HEK293 (cell line): Measurements from ENCODE around the gene PTPRN2.

ENCODE experiments used
- CTCF ChIA-PET: fragments of 350-600 bp; formaldehyde crosslinking; extraction: SDS; loops from one replicate; lab custom pipeline; 2021; ENCODE audit warnings: antibody characterized with exemption; lab: Yijun Ruan, JAX
- POLR2A ChIA-PET: fragments of 300-600 bp; formaldehyde crosslinking; extraction: SDS; loops from one replicate; lab custom pipeline; 2020; ENCODE audit warnings: antibody characterized with exemption, inconsistent platforms; lab: Yijun Ruan, JAX
- H3K27ac ChIP-seq: fragments of 200-500 bp; sonication (Bioruptor generic); 2 replicates; pipeline ENCODE4 v1.5.1; 2014; ENCODE audit warnings: low read depth, low read length, control low read depth, inconsistent platforms; ENCODE audit errors: extremely low read depth
- H3K36me3 ChIP-seq, 2 experiments: fragments of 200-500 bp in 1 of 2; sonication (Bioruptor generic) in 1 of 2; 1 replicate in 1 of 2; 2 replicates in 1 of 2; pipeline ENCODE4 v1.5.1; 2014 to 2017; ENCODE audit warnings: inconsistent platforms in 2 of 2, low read length in 2 of 2; ENCODE audit not compliant: control insufficient read depth in 2 of 2, insufficient read depth in 1 of 2
- H3K4me1 ChIP-seq: fragments of 200-500 bp; sonication (Bioruptor generic); 2 replicates; pipeline ENCODE4 v1.5.1; 2014; ENCODE audit warnings: mild to moderate bottlenecking, low read length, inconsistent platforms; ENCODE audit not compliant: control insufficient read depth, insufficient read depth
- H3K4me3 ChIP-seq: 2 replicates; pipeline ENCODE4 v1.5.1; 2011; ENCODE audit warnings: low read depth, mild to moderate bottlenecking, control low read depth, low read length, moderate library complexity
- H3K9me3 ChIP-seq: fragments of 200-500 bp; sonication (Bioruptor generic); 2 replicates; pipeline ENCODE4 v1.5.1; 2014; ENCODE audit warnings: low read depth, low read length, inconsistent platforms; ENCODE audit not compliant: control insufficient read depth, insufficient read depth
- GLIS2 ChIP-seq: fragments of 450-650 bp; formaldehyde crosslinking; IDR thresholded peaks from 2 replicates; pipeline ENCODE4 v1.5.1; 2016; ENCODE audit warnings: missing biosample characterization, missing genetic modification characterization
- IKZF3 ChIP-seq: fragments of 450-650 bp; IDR thresholded peaks from 2 replicates; pipeline ENCODE4 v1.5.0; 2018; ENCODE audit warnings: missing biosample characterization, mild to moderate bottlenecking, missing genetic modification characterization, moderate library complexity
- KLF1 ChIP-seq: fragments of 450-650 bp; formaldehyde crosslinking; IDR thresholded peaks from 2 replicates; pipeline ENCODE4 v1.5.1; 2016; ENCODE audit warnings: missing biosample characterization, missing genetic modification characterization
- KLF9 ChIP-seq: fragments of 450-650 bp; formaldehyde crosslinking; IDR thresholded peaks from 2 replicates; pipeline ENCODE4 v1.5.1; 2016; ENCODE audit warnings: missing biosample characterization, missing genetic modification characterization, low read depth
- OSR2 ChIP-seq: fragments of 450-650 bp; formaldehyde crosslinking; IDR thresholded peaks from 2 replicates; pipeline ENCODE4 v1.5.1; 2016; ENCODE audit warnings: missing biosample characterization, missing genetic modification characterization
- PRDM1 ChIP-seq: fragments of 450-650 bp; formaldehyde crosslinking; IDR thresholded peaks from 2 replicates; pipeline ENCODE4; 2016; ENCODE audit warnings: missing biosample characterization, missing genetic modification characterization
- REPIN1 ChIP-seq: fragments of 450-650 bp; formaldehyde crosslinking; IDR thresholded peaks from 2 replicates; pipeline ENCODE4 v1.5.1; 2017; ENCODE audit warnings: missing biosample characterization, missing genetic modification characterization, low read depth
- WT1 ChIP-seq: fragments of 450-650 bp; formaldehyde crosslinking; IDR thresholded peaks from 2 replicates; pipeline ENCODE4 v1.5.1; 2016; ENCODE audit warnings: missing biosample characterization, missing genetic modification characterization
- ZBTB20 ChIP-seq: fragments of 450-650 bp; formaldehyde crosslinking; IDR thresholded peaks from 2 replicates; pipeline ENCODE4 v1.5.1; 2016; ENCODE audit warnings: missing biosample characterization, missing genetic modification characterization
- ZFP37 ChIP-seq: fragments of 450-650 bp; formaldehyde crosslinking; IDR thresholded peaks from 2 replicates; pipeline ENCODE4 v1.5.1; 2016; ENCODE audit warnings: missing biosample characterization, missing genetic modification characterization
- ZFP41 ChIP-seq: fragments of 450-650 bp; formaldehyde crosslinking; IDR thresholded peaks from 2 replicates; pipeline ENCODE4 v1.5.1; 2016; ENCODE audit warnings: missing biosample characterization, missing genetic modification characterization, borderline replicate concordance
- ZNF175 ChIP-seq: fragments of 450-650 bp; formaldehyde crosslinking; IDR thresholded peaks from 2 replicates; pipeline ENCODE4 v1.5.1; 2016; ENCODE audit warnings: missing biosample characterization, missing genetic modification characterization
- ZNF184 ChIP-seq: fragments of 450-650 bp; IDR thresholded peaks from 2 replicates; pipeline ENCODE4 v1.5.1; 2018; ENCODE audit warnings: missing biosample characterization, mild to moderate bottlenecking, missing genetic modification characterization
- ZNF223 ChIP-seq: fragments of 450-650 bp; formaldehyde crosslinking; IDR thresholded peaks from 2 replicates; pipeline ENCODE4 v1.5.1; 2016; ENCODE audit warnings: missing biosample characterization, missing genetic modification characterization
- ZNF248 ChIP-seq: fragments of 450-650 bp; formaldehyde crosslinking; IDR thresholded peaks from 2 replicates; pipeline ENCODE4 v1.5.1; 2017; ENCODE audit warnings: missing biosample characterization, missing genetic modification characterization
- ZNF335 ChIP-seq: fragments of 450-650 bp; formaldehyde crosslinking; conservative IDR thresholded peaks from 2 replicates; pipeline ENCODE4 v1.5.1; 2016; ENCODE audit warnings: missing biosample characterization, missing genetic modification characterization
- ZNF426 ChIP-seq: fragments of 450-650 bp; formaldehyde crosslinking; IDR thresholded peaks from 2 replicates; pipeline ENCODE4 v1.5.1; 2017; ENCODE audit warnings: missing biosample characterization, missing genetic modification characterization, mild to moderate bottlenecking, inconsistent platforms, moderate library complexity
- ZNF529 ChIP-seq: fragments of 450-650 bp; formaldehyde crosslinking; IDR thresholded peaks from 2 replicates; pipeline ENCODE4 v1.5.1; 2017; ENCODE audit warnings: missing genetic modification characterization, missing biosample characterization; ENCODE audit not compliant: insufficient replicate concordance
- ZNF600 ChIP-seq: fragments of 450-650 bp; formaldehyde crosslinking; IDR thresholded peaks from 2 replicates; pipeline ENCODE4 v1.5.1; 2016; ENCODE audit warnings: missing biosample characterization, missing genetic modification characterization
- ZNF623 ChIP-seq: fragments of 450-650 bp; formaldehyde crosslinking; IDR thresholded peaks from 2 replicates; pipeline ENCODE4 v1.5.1; 2016; ENCODE audit warnings: missing biosample characterization, missing genetic modification characterization
- ZNF670 ChIP-seq: fragments of 450-650 bp; formaldehyde crosslinking; IDR thresholded peaks from 2 replicates; pipeline ENCODE4 v1.5.1; 2016; ENCODE audit warnings: missing biosample characterization, missing genetic modification characterization, low read depth
- ZNF701 ChIP-seq: fragments of 450-650 bp; formaldehyde crosslinking; IDR thresholded peaks from 2 replicates; pipeline ENCODE4 v1.5.1; 2016; ENCODE audit warnings: missing biosample characterization, missing genetic modification characterization
- ZNF776 ChIP-seq: fragments of 450-650 bp; formaldehyde crosslinking; IDR thresholded peaks from 2 replicates; pipeline ENCODE4 v1.5.0; 2017; ENCODE audit warnings: missing biosample characterization, missing genetic modification characterization, borderline replicate concordance
- ZSCAN16 ChIP-seq: fragments of 450-650 bp; formaldehyde crosslinking; IDR thresholded peaks from 2 replicates; pipeline ENCODE4 v1.5.1; 2016; ENCODE audit warnings: missing biosample characterization, missing genetic modification characterization
- TF ChIP-seq, protein P1 (sequence below): fragments of 450-650 bp; formaldehyde crosslinking; IDR thresholded peaks from 2 replicates; pipeline ENCODE4 v1.5.1; 2017; ENCODE audit warnings: missing biosample characterization, mild to moderate bottlenecking, missing genetic modification characterization, moderate library complexity
- TF ChIP-seq, protein P2 (sequence below): fragments of 450-650 bp; formaldehyde crosslinking; IDR thresholded peaks from 2 replicates; pipeline ENCODE4 v1.5.1; 2017; ENCODE audit warnings: missing biosample characterization, missing genetic modification characterization
- TF ChIP-seq, protein P3 (sequence below): fragments of 450-650 bp; formaldehyde crosslinking; conservative IDR thresholded peaks from 2 replicates; pipeline ENCODE4 v1.5.1; 2016; ENCODE audit warnings: low read depth, missing biosample characterization, missing genetic modification characterization
- TF ChIP-seq, protein P4 (sequence below): fragments of 450-650 bp; formaldehyde crosslinking; IDR thresholded peaks from 2 replicates; pipeline ENCODE4 v1.5.1; 2016; ENCODE audit warnings: missing biosample characterization, missing genetic modification characterization
- TF ChIP-seq, protein P5 (sequence below): fragments of 450-650 bp; formaldehyde crosslinking; IDR thresholded peaks from 2 replicates; pipeline ENCODE4 v1.5.1; 2017; ENCODE audit warnings: missing biosample characterization, missing genetic modification characterization

Gene PTPRN2

DNA sequence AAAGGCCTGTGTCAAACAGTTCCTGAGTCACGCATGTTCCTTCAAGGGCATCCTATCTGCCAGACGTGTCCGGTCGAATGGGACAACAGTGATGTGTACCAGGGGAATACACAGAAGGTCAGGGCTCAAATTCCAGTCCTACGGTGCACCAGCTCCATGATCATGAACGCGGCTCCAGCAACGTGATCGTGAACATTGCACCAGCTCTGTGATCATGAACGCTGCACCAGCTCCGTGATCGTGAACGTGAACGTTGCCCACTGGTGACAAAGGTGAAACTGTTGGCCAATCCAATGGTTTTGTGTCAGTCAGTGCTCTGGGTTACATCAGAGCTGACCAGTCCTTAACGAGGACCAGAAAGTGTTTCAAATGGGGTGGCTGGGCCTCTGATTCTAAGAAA lies 4.3 kb upstream of the PTPRN2 start:
- ChIA-PET CTCF (no interaction called here), POLR2A (no interaction called here)
- Histone ChIP-seq H3K27ac (no peak overlapping the region), H3K36me3 (no peaks in the 10 kb centered on the region), H3K4me3 (no peak overlapping the region), H3K4me1 (no peaks in the 10 kb centered on the region), H3K9me3 (no peaks in the 10 kb centered on the region)
- TF ChIP-seq ZBTB20 (tag by site-specific recombination) (no peak), ZNF670 (tag by site-specific recombination) (no peak), OSR2 (tag by site-specific recombination) (no peak), ZNF426 (tag by site-specific recombination) (no peak), ZNF600 (tag by site-specific recombination) (no peak), ZNF248 (no peak), ZNF335 (no peak), ZNF184 (no peak), KLF9 (tag by site-specific recombination) (no peak), ZNF701 (no peak), ZNF223 (tag by site-specific recombination) (no peak), WT1 (no peak), ZSCAN16 (tag by site-specific recombination) (no peak), ZNF529 (no peak), ZFP37 (tag by site-specific recombination) (no peak)
- TF ChIP-seq, protein P1, sequence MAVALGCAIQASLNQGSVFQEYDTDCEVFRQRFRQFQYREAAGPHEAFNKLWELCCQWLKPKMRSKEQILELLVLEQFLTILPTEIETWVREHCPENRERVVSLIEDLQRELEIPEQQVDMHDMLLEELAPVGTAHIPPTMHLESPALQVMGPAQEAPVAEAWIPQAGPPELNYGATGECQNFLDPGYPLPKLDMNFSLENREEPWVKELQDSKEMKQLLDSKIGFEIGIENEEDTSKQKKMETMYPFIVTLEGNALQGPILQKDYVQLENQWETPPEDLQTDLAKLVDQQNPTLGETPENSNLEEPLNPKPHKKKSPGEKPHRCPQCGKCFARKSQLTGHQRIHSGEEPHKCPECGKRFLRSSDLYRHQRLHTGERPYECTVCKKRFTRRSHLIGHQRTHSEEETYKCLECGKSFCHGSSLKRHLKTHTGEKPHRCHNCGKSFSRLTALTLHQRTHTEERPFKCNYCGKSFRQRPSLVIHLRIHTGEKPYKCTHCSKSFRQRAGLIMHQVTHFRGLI (tag by site-specific recombination) = no peak
- TF ChIP-seq, protein P2, sequence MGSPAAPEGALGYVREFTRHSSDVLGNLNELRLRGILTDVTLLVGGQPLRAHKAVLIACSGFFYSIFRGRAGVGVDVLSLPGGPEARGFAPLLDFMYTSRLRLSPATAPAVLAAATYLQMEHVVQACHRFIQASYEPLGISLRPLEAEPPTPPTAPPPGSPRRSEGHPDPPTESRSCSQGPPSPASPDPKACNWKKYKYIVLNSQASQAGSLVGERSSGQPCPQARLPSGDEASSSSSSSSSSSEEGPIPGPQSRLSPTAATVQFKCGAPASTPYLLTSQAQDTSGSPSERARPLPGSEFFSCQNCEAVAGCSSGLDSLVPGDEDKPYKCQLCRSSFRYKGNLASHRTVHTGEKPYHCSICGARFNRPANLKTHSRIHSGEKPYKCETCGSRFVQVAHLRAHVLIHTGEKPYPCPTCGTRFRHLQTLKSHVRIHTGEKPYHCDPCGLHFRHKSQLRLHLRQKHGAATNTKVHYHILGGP (tag by site-specific recombination) = no peak
- TF ChIP-seq, protein P3, sequence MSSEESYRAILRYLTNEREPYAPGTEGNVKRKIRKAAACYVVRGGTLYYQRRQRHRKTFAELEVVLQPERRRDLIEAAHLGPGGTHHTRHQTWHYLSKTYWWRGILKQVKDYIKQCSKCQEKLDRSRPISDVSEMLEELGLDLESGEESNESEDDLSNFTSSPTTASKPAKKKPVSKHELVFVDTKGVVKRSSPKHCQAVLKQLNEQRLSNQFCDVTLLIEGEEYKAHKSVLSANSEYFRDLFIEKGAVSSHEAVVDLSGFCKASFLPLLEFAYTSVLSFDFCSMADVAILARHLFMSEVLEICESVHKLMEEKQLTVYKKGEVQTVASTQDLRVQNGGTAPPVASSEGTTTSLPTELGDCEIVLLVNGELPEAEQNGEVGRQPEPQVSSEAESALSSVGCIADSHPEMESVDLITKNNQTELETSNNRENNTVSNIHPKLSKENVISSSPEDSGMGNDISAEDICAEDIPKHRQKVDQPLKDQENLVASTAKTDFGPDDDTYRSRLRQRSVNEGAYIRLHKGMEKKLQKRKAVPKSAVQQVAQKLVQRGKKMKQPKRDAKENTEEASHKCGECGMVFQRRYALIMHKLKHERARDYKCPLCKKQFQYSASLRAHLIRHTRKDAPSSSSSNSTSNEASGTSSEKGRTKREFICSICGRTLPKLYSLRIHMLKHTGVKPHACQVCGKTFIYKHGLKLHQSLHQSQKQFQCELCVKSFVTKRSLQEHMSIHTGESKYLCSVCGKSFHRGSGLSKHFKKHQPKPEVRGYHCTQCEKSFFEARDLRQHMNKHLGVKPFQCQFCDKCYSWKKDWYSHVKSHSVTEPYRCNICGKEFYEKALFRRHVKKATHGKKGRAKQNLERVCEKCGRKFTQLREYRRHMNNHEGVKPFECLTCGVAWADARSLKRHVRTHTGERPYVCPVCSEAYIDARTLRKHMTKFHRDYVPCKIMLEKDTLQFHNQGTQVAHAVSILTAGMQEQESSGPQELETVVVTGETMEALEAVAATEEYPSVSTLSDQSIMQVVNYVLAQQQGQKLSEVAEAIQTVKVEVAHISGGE = no peak
- TF ChIP-seq, protein P4, sequence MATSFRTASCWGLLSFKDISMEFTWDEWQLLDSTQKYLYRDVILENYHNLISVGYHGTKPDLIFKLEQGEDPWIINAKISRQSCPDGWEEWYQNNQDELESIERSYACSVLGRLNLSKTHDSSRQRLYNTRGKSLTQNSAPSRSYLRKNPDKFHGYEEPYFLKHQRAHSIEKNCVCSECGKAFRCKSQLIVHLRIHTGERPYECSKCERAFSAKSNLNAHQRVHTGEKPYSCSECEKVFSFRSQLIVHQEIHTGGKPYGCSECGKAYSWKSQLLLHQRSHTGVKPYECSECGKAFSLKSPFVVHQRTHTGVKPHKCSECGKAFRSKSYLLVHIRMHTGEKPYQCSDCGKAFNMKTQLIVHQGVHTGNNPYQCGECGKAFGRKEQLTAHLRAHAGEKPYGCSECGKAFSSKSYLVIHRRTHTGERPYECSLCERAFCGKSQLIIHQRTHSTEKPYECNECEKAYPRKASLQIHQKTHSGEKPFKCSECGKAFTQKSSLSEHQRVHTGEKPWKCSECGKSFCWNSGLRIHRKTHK (tag by site-specific recombination) = no peak

DNA sequence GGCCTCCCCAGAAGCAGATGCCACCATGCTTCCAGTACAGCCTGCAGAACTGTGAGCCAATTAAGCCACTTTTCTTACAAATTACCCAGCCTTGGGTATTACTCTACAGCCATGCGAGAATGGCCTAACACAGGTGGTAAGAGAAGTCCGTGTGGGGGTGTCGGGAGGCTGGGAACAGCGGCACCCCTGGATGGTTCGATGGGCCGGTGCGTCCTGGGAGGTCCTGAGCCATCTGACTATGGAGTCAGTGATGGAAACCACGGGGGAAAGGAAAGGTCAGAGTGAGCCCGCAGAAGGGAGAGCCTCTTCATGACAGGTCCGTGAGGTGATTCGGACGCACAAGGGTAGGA lies 2.5 kb upstream of the PTPRN2 start:
- H3K4me1 ChIP-seq = no peaks in the 10 kb centered on the region
- ChIA-PET POLR2A (no interaction called here), CTCF (no interaction called here)
- no peak overlapping the region for H3K4me3 ChIP-seq
- no peak overlapping the region for H3K27ac ChIP-seq
- H3K9me3 ChIP-seq = no peaks in the 10 kb centered on the region
- H3K36me3 ChIP-seq = no peaks in the 10 kb centered on the region
- TF ChIP-seq GLIS2 (tag by site-specific recombination) = no peak
- no peak for TF ChIP-seq IKZF3
- no peak for TF ChIP-seq ZFP41
- TF ChIP-seq ZNF776 (tag by site-specific recombination) = no peak
- no peak for TF ChIP-seq ZNF248
- TF ChIP-seq KLF1 = no peak
- TF ChIP-seq, protein P5, sequence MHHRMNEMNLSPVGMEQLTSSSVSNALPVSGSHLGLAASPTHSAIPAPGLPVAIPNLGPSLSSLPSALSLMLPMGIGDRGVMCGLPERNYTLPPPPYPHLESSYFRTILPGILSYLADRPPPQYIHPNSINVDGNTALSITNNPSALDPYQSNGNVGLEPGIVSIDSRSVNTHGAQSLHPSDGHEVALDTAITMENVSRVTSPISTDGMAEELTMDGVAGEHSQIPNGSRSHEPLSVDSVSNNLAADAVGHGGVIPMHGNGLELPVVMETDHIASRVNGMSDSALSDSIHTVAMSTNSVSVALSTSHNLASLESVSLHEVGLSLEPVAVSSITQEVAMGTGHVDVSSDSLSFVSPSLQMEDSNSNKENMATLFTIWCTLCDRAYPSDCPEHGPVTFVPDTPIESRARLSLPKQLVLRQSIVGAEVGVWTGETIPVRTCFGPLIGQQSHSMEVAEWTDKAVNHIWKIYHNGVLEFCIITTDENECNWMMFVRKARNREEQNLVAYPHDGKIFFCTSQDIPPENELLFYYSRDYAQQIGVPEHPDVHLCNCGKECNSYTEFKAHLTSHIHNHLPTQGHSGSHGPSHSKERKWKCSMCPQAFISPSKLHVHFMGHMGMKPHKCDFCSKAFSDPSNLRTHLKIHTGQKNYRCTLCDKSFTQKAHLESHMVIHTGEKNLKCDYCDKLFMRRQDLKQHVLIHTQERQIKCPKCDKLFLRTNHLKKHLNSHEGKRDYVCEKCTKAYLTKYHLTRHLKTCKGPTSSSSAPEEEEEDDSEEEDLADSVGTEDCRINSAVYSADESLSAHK = no peak
- no peak for TF ChIP-seq REPIN1 (tag by site-specific recombination)
- no peak for TF ChIP-seq PRDM1
- no peak for TF ChIP-seq ZNF600 (tag by site-specific recombination)
- TF ChIP-seq ZNF623 = no peak
- no peak for TF ChIP-seq ZNF175 (tag by site-specific recombination)
